Mammary microvascular endothelial cell (primary cell): ENCODE data around the gene ZNF524. TPM values are rescaled to one million over a fixed set of nuclear protein-coding genes. Genes with fewer than 3 reads are reported as not detected.

Experiments used
- total RNA-seq: library from RNA; depleted of rRNA; stranded (reverse); fragments of >200 nt; gene quantifications from 2 replicates; pipeline ENCODE4 v1.2.3, GENCODE V29; 2015

Gene ZNF524
- total RNA-seq: 21.8 and 29.8 TPM in 2 replicates

DNA sequence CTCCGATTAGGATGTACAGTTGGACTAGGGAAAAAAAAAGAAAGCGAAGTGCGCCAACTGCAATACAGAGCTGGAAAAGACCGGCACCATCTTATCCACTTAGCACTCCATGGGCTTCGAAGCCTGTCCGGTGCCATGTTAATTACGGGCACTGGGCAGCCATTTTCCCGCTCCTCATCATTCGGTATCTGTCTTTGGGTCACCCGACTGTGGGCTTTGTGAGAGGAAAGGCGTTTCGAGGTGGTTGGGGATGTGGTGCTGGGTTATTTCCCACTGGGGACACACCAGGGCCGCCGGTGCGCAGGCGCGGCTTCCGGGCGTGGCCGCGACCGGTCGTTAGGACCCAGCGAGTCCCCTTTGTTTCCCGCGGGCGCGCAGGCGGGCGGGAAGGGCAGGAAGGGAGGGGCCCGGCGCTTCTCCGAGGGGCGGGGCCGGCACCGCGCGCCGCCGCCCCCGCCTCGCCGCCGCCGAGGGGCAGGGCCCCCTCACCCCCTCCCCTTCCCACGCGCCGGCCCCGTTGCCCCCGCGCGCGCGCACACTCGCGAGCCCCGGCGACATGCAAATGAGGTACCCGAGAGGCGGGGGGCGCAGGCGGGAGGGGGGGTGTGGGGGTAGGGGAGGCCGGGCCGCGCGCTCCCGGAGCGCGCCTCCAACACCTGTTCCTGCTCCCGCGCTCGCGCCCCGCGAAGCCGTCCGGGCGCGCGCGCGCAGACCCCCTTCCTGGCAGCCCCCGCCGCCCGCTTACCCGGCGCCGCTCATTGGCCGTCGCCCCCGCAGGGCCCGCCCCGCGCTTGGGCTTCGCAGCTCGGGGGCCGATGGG is at the start of gene ZNF524:
Gene ZNF524, plus strand, starts transcription at position 447 of the 820 bp plus-strand sequence. CDS start 1,825 bp downstream, outside the sequence.

GRCh38 chr19:55580628-55581144 is 19.4 kb upstream of the ZNF524 start, which contains the start of gene ZNF579:
Gene ZNF579 (minus strand): TSS chr19:55580848. CDS start chr19:55579639, 1,209 bp downstream.

GRCh38 chr19:55599468-55599841 is 633 bp upstream of the ZNF524 start, which contains the start of gene FIZ1:
Gene FIZ1 (minus strand): TSS chr19:55599517. CDS start chr19:55597865, 1,652 bp downstream.

DNA sequence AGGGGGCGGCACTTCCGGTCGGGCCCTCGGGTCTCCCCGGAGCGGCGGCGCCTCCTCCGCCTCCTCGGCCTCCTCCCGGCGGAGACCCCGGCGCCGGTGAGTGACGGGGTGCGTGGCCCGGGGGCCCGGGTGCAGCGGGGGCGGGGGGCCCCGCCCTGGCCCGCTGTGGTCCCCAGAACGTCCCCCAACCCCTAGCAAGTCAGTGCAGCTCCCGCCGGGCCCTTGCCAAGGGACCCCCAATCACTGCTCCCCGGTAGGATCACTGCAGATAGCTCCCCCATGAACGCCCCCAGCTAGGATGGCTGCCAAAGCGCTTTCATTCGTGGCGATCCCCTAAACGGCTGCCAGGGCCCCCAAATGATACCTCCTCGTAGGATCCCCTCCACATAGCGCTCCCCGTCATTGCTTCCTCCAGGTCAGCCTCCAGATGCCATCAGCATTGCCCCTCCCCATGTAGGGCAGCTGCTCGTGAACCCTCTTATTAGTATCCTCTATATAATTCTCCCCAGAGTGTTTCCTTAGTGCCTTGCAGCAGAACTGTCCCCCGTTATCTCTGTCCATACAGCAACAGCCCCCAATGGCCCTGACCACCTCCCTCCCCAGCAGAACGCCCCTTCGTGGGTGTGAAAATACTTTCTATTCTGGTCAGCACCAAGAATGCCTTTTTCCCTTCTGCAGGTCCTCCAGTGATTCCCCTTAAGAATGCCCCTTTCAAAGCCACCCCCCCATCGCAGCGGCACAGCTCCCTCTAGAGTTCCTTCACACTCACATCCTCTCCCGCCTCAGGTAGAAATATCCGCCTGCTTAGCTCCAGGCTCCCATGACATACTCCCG is 5.8 kb downstream of the ZNF524 start, which contains the start of gene ZNF865:
Gene ZNF865, plus strand, starts transcription at position 11 of the 834 bp plus-strand sequence. CDS start 7,972 bp downstream, outside the sequence.

GRCh38 chr19:55624109-55625003 is 24.3 kb downstream of the ZNF524 start, which contains the start of gene ZNF784:
Gene ZNF784 (minus strand): TSS chr19:55624566. CDS start chr19:55624561, 5 bp downstream.

DNA sequence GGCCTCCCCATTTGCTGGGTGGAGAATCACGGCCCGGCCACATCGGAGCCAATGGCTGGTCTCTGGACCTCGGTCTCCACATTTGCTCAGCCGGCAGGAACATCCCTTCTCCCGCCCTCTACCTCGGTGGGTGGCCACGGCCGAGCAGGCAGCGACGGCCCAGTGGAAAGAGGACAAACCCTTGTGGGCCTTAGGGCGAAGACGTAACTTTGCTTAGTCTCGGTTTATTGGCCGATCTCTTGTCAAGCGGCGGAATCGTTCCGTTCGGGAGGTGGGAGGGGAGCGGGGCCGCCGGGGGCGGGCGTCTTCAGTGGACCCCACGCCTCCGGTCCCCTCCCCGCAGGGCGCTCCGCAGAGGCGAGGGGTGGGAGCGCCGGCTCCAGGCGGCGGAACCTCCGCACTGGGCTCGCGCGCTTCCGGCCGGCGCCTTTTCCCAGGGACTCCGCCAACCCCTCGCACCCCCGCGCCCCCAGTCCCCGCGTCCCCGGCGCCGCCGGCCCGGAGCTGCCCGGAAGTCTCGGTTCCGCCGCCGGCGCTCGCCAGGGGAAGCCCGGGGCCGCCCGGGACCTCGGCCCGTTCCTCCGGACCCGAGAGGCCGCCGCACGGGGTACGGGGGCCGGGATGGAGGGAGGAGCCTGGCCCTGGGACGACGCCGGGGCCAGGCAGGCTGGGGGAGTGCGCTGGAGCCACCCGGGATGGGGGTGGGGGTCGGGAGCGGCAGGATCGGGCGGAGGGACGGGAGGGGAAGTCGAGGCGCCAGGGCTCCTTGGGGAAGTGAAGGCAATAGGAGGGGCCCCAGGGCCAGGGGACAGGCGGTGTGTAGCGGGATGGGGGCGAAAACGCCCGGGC is 40.7 kb downstream of the ZNF524 start, which contains the start of gene ZNF580:
Gene ZNF580, plus strand, starts transcription at position 426 of the 849 bp plus-strand sequence. CDS start 1,507 bp downstream, outside the sequence.

DNA sequence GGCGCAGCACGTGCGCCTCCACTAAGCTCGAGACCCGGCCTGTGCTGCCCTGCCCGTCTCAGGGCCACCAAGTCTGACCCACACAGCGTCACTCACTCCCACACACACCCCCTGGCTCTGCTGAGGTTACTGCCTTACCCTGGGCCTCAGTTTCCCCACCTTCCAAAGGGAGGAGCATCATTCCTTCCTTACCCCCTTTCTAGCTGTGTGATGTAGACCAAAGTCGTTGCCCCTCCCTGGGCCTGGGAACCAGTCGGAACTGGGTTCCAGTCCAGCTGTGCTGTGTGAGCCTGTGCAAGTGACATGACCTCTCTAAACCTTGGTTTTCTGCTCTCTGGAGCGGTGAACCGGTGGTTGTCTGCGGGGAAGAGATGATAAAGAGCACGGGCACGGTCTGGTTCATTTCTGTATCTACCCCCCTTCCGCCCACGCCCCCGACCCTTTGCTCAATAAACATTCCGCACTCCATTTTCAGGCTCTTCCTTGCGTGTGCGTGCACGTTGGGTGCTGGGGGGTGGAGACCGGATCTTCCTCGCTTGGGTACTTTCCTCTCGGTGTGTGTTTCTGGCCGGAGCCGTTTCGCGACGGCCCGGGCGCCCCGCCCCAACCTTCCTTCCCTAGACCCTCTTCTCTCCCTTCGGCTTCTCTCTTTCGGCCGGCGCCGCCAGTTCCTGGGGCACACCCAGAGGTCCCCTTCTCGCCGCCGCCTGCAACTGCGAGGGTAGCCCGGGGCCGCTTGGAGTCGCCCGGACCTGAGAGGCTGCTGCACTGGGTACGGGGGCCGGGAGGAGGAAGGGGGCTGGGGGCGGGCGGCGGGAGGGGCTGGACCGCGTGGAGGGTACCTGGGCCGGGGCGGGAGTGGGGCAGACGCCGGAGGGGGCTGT is 43.2 kb downstream of the ZNF524 start, which contains the start of gene ZNF581:
Gene ZNF581, plus strand, starts transcription at position 647 of the 884 bp plus-strand sequence. CDS start 923 bp downstream, outside the sequence.

DNA sequence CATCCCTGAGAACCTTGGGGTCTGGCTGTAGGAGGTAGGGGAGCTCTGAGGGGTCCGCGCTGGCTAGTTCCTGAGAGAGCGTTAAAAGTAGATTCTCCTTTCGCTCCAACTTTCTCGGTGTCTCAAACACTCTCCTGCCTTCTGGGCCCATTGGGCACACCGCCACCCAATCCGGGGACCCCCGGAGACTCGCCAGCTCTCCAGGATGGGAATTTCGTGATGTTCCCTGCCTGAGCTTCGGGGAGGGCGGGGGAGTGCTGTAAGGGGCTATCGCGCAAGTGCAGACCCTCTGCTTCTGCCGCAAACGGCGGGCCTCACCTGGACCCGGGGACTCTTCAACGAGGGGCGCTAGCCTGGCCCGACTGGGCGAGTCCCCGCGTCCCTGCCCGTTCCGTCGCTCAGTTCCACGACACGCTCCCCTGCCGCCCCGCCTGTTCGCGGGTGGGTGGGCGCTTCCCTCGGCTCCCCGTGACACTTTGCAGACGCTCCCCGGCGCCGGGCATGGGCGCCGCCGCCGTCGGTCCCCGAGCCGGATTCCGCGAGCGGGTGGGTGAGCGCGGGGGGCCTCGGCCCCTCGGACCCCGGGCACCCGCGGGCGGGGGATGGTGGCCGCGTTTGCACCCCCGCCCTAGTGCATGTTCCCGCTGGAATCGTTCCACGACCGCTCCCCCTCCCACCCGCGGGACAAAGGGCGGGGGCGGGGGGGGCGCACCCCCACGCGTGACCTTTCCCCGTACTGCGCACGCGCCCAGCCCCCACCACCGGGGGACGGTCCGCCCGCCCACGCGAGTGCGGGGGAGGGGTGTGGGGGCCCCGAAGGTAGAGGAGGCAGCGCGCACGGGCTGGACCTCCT is 47.9 kb downstream of the ZNF524 start, which contains the start of gene CCDC106:
Gene CCDC106, plus strand, starts transcription at position 481 of the 853 bp plus-strand sequence. CDS start 835 bp downstream, outside the sequence.

Other genes starting within 250 kb of the ZNF524 start
- not detected in 2 replicates for gene COX6B2, start 245.6 kb upstream of the ZNF524 start, total RNA-seq
- gene GARIN5B, start 237.0 kb upstream of the ZNF524 start, total RNA-seq: not detected in 2 replicates
- not detected in 2 replicates for gene IL11, start 229.8 kb upstream of the ZNF524 start, total RNA-seq
- gene TMEM190, start 223.5 kb upstream of the ZNF524 start, total RNA-seq: not detected in 2 replicates
- gene TMEM238, start 216.0 kb upstream of the ZNF524 start, total RNA-seq: not detected in 2 replicates
- gene RPL28, start 214.4 kb upstream of the ZNF524 start, total RNA-seq: 251 and 353 TPM in 2 replicates
- 153 and 158 TPM in 2 replicates for gene UBE2S, start 192.5 kb upstream of the ZNF524 start, total RNA-seq
- not detected in 2 replicates for gene SHISA7, start 157.0 kb upstream of the ZNF524 start, total RNA-seq
- 73.3 and 78.3 TPM in 2 replicates for gene ISOC2, start 138.6 kb upstream of the ZNF524 start, total RNA-seq
- not detected in 2 replicates for gene C19orf85, start 135.5 kb upstream of the ZNF524 start, total RNA-seq
- gene ZNF628, start 123.7 kb upstream of the ZNF524 start, total RNA-seq: 3.9 and 8.3 TPM in 2 replicates
- gene NAT14, start 115.1 kb upstream of the ZNF524 start, total RNA-seq: 15.4 and 16.5 TPM in 2 replicates
- gene SSC5D, start 111.9 kb upstream of the ZNF524 start, total RNA-seq: 0.27 and 0.74 TPM in 2 replicates
- gene SBK2, start 63.2 kb upstream of the ZNF524 start, total RNA-seq: not detected in 2 replicates
- 0.27 and 0.39 TPM in 2 replicates for gene SBK3, start 54.7 kb upstream of the ZNF524 start, total RNA-seq
- gene ZNF579, start 19.4 kb upstream of the ZNF524 start, total RNA-seq: 4.7 and 6.4 TPM in 2 replicates
- gene FIZ1, start 771 bp upstream of the ZNF524 start, total RNA-seq: 3.1 and 6.0 TPM in 2 replicates
- 1.8 and 2.7 TPM in 2 replicates for gene ZNF865, start 5.4 kb downstream of the ZNF524 start, total RNA-seq
- 4.5 and 5.0 TPM in 2 replicates for gene ZNF784, start 24.3 kb downstream of the ZNF524 start, total RNA-seq
- gene ZNF580, start 40.7 kb downstream of the ZNF524 start, total RNA-seq: 6.5 and 11.2 TPM in 2 replicates
- gene ZNF581, start 43.4 kb downstream of the ZNF524 start, total RNA-seq: 18.2 and 18.9 TPM in 2 replicates
- 10.7 and 11.7 TPM in 2 replicates for gene CCDC106, start 47.9 kb downstream of the ZNF524 start, total RNA-seq
- 161 and 178 TPM in 2 replicates for gene U2AF2, start 54.7 kb downstream of the ZNF524 start, total RNA-seq
- gene EPN1, start 74.9 kb downstream of the ZNF524 start, total RNA-seq: 106 and 120 TPM in 2 replicates
- gene NLRP9, start 138.1 kb downstream of the ZNF524 start, total RNA-seq: not detected in 2 replicates
- 1.8 TPM in 1 of 2 replicates, not detected in the other for gene RFPL4A, start 158.8 kb downstream of the ZNF524 start, total RNA-seq
- not detected in 2 replicates for gene RFPL4AL1, start 168.8 kb downstream of the ZNF524 start, total RNA-seq
- gene NLRP11, start 231.7 kb downstream of the ZNF524 start, total RNA-seq: not detected in 2 replicates
- gene NLRP4, start 236.3 kb downstream of the ZNF524 start, total RNA-seq: not detected in 2 replicates